SH-SY5Y (cell line): ENCODE results near the gene ADARB1.

Source experiments
- GATA2 ChIP-seq: IDR thresholded peaks from 2 replicates; pipeline ENCODE4 v1.6.1; 2011; ENCODE audit warnings: mild to moderate bottlenecking, low read depth, low read length
- GATA3 ChIP-seq: IDR thresholded peaks from 2 replicates; pipeline ENCODE4 v1.6.1; 2011; ENCODE audit warnings: low read depth, mild to moderate bottlenecking, low read length, moderate library complexity

DNA sequence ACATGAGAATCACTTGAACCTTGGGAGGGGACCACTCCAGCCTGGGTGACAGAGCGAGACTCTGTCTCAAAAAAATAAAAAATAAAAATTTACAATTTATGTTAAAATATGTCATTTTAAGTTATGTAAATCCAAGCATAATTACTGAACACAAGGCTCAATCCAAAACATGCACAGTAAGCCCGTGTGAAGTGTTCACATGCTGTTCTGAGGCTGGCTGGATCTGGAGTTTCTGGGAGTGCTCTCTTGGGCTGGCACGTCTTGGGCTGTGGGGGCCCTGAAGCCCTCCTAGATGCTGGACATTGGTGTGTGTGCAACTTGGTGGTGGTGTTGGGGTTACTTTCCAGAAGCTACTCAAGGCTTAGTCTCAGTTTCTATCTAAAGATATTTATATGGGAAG, 25.2 kb downstream of the ADARB1 start:
- no peak for TF ChIP-seq GATA2
- no peak for TF ChIP-seq GATA3
